Kidney epithelial cell (primary cell): Measurements from ENCODE around the gene ADAMTS19. TPM values are rescaled to one million over a fixed set of nuclear protein-coding genes. Genes with fewer than 3 reads are reported as not detected.

Experiments
- DNase-seq: peaks from one replicate; pipeline ENCODE4 v3.0.0-alpha.2; 2010; ENCODE audit warnings: low read depth
- H3K27me3 ChIP-seq: 2 replicates; pipeline ENCODE4 v1.6.0; 2011; ENCODE audit warnings: low read length; ENCODE audit not compliant: control insufficient read depth, insufficient read depth
- H3K36me3 ChIP-seq: 2 replicates; pipeline ENCODE4 v1.5.1; 2011; ENCODE audit warnings: low read length; ENCODE audit not compliant: control insufficient read depth, insufficient read depth
- H3K4me3 ChIP-seq: 2 replicates; pipeline ENCODE4 v1.5.1; 2011; ENCODE audit warnings: low read depth, mild to moderate bottlenecking, control low read depth, low read length
- CTCF ChIP-seq: IDR thresholded peaks from 2 replicates; pipeline ENCODE4 v1.5.1; 2011; ENCODE audit warnings: mild to moderate bottlenecking, moderate library complexity, low read length, control low read depth, inconsistent platforms; ENCODE audit not compliant: insufficient read depth, poor library complexity, severe bottlenecking
- total RNA-seq: library from RNA; depleted of rRNA; stranded (reverse); fragments of >200 nt; gene quantifications from 2 replicates; pipeline ENCODE4 v1.2.3, GENCODE V29; 2015

Gene ADAMTS19
- total RNA-seq, 1 donor from 2014 or later: 0.21 TPM

- no peak for DNase-seq
- no peak for TF ChIP-seq CTCF
- Histone ChIP-seq H3K4me3 (no peak overlapping the region), H3K27me3 (no peaks in the 10 kb centered on the region), H3K36me3 (no peaks in the 10 kb centered on the region)
These were observed 148.3 kb downstream of the ADAMTS19 start for GRCh38 chr5:129608350-129608749.

GRCh38 chr5:129609710-129610109, 149.6 kb downstream of the ADAMTS19 start:
- Histone ChIP-seq H3K36me3 (no peaks in the 10 kb centered on the region), H3K4me3 (no peak overlapping the region), H3K27me3 (no peaks in the 10 kb centered on the region)
- DNase-seq: no peak
- no peak for TF ChIP-seq CTCF

- H3K27me3 ChIP-seq: no peaks in the 10 kb centered on the region
- TF ChIP-seq CTCF: no peak
- H3K36me3 ChIP-seq: no peaks in the 10 kb centered on the region
- DNase-seq: no peak
- H3K4me3 ChIP-seq: no peak overlapping the region
These were observed 156.4 kb downstream of the ADAMTS19 start for GRCh38 chr5:129616517-129616916.

GRCh38 chr5:129617206-129617605, 157.1 kb downstream of the ADAMTS19 start:
- no peak overlapping the region for H3K4me3 ChIP-seq
- DNase-seq: no peak
- no peak for TF ChIP-seq CTCF
- H3K27me3 ChIP-seq: no peaks in the 10 kb centered on the region
- H3K36me3 ChIP-seq: no peaks in the 10 kb centered on the region

- Histone ChIP-seq H3K27me3 (no peaks in the 10 kb centered on the region), H3K36me3 (no peaks in the 10 kb centered on the region), H3K4me3 (no peak overlapping the region)
- TF ChIP-seq CTCF: no peak
- DNase-seq: no peak
These were observed 159.7 kb downstream of the ADAMTS19 start for GRCh38 chr5:129619782-129620181.

- H3K27me3 ChIP-seq: no peaks in the 10 kb centered on the region
- H3K36me3 ChIP-seq: no peaks in the 10 kb centered on the region
- H3K4me3 ChIP-seq: no peak overlapping the region
- DNase-seq: no peak
- no peak for TF ChIP-seq CTCF
These were observed 162.4 kb downstream of the ADAMTS19 start for GRCh38 chr5:129622531-129622930.
